HG02798 (cell line): ENCODE results near the gene DEAF1.
"Not testable (repeated sequence)": the region's sequence is repeated elsewhere in the genome, so short reads cannot be mapped to it uniquely, and the experiment has no call there.

Source experiments
- ATAC-seq: cut with Tn5 transposase; IDR thresholded peaks from one replicate; pipeline ENCODE4 v1.9.1; 2021; ENCODE audit warnings: mild to moderate bottlenecking; ENCODE audit not compliant: unreplicated experiment, poor library complexity

The DEAF1 gene

DNA sequence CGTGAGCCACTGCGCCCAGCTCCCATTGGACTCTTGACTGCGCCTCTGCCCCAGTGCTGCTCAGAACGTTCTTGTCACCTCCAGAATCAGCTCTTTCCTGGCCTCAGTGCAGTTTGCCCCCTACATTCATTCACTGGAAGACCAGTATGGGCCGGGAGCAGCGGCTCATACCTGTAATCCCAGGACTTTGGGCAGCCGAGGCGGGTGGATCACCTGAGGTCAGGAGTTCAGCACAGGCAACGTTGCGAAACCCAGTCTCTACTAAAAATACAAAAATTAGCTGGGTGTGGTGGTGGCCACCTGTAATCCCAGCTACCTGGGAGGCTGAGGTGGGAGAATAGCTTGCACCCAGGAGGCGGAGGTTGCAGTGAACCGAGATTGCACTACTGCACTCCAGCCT, 40.6 kb downstream of the DEAF1 start:
- not testable (repeated sequence) for ATAC-seq

DNA sequence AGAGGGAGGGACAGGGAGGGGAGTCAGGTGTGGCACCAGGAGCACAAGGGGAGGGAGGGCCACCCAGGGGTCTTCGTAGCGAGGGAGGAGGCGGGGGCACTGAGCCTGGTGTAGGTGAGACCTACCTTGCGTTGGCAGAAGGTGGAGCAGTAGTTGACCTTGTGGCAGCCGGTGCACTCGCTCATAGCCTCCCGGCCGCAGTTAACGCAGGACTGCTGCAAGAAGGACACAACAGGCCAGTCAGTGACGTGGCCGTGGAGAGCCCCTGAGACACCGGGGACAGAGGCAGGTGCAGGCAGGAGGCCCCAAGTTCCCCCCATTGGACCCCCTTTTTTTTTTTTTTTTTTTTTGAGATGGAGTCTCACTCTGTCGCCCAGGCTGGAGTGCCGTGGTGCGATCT, 41.2 kb downstream of the DEAF1 start:
- ATAC-seq: no peak

GRCh38 chr11:653136-653535, 41.9 kb downstream of the DEAF1 start:
- not testable (repeated sequence) for ATAC-seq

DNA sequence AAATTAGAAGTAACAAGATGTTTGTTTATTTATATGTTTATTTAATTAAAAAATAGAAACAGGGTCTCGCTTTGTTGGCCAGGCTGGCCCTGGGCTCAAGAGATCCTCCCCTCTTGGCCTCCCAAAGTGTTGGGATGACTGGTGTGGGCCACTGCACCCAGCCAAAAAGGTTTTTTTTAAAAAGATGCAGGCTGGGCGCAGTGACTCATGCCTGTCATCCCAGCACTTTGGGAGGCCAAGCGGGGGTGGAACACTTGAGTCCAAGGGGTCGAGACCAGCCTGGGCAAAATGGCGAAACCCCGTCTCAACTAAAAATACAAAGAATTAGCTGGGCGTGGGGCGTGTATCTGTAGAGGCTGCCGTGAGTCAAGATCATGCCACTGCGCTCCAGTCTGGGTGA, 44.5 kb downstream of the DEAF1 start:
- no peak for ATAC-seq

DNA sequence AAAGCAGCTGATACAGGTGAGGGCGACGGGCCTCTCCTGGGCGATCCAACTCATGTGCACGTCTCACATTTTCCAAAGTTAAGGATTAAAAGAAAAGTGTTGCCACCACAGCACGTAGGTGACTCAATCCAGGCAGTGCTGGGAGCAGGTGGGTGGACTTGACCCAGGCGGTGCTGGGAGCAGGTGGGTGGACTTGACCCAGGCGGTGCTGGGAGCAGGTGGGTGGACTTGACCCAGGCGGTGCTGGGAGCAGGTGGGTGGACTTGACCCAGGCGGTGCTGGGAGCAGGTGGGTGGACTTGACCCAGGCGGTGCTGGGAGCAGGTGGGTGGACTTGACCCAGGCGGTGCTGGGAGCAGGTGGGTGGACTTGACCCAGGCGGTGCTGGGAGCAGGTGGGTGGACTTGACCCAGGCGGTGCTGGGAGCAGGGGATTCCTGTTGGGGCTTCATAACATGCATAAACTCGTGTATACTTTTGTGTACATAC, 47.3 kb downstream of the DEAF1 start:
- ATAC-seq: not testable (repeated sequence)

GRCh38 chr11:646214-646613, 48.8 kb downstream of the DEAF1 start:
- no peak for ATAC-seq

DNA sequence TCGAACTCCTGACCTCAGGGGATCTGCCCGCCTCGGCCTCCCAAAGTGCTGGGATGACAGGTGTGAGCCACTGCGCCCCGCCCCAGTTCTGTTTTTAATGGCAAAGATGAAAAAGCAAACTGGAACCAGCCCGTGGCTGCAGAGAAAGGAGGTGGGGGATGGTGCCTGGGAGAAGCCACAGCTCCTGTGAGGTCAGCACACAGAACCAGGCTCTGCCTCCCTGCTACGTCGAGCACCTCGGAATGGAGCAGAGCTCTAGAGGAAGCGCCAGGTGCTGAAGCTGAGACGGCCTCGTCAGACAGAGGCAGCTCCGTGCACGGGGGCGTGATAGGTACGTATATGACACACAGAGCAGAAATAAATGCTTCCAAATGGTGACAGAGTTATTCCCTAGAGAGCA, 49.5 kb downstream of the DEAF1 start:
- ATAC-seq: no peak

GRCh38 chr11:643849-644738, 50.9 kb downstream of the DEAF1 start:
- ATAC-seq: no peak

DNA sequence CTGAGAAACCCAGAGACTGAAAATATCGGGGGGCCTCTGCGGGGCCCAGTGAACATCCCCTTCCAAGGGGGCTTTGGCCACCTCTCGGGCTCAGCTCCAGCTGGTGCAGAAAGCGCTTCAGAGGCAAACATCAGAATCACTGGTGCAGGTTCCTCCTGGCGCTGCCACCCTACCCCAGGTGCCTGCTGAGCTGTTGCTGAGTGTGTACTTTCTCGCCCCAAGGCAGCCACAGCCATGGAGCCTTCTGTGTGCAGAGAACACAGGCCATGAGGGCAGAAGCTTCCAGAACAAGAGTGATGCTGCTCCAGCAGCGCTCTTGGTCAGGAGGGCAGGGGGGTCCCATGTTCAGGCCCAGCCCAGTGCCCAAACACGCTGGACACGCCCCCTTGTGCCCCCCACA, 51.7 kb downstream of the DEAF1 start:
- ATAC-seq: no peak

DNA sequence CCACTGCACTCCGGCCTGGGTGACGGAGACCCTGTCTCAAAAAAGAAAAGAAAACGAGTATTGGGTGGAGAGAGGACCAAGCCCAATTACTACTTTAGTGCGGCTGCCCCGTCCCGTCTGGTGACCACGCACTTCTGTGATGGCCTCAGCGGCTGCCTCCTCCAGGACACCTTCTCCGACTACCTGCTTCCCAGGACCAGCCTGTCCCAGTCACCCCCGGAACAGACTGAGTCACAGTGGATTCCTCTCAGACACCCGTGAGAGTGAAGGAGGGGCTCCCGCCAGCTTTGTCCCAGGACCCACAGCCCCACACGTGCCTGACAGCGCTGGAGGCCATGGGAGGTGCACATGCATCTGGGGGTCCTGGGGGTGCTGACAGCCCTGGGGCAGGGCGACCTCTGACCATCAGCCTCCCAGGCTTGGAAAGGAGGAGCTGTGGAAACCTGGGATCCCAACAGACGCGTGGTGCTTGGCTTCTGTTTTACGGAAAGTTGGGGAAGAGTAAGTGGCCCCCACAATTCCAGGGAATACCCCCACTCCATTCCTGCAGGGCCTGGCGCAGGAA, 53.1 kb downstream of the DEAF1 start:
- ATAC-seq: no peak

- no peak for ATAC-seq
These were observed 54.9 kb downstream of the DEAF1 start for GRCh38 chr11:640021-640706.

DNA sequence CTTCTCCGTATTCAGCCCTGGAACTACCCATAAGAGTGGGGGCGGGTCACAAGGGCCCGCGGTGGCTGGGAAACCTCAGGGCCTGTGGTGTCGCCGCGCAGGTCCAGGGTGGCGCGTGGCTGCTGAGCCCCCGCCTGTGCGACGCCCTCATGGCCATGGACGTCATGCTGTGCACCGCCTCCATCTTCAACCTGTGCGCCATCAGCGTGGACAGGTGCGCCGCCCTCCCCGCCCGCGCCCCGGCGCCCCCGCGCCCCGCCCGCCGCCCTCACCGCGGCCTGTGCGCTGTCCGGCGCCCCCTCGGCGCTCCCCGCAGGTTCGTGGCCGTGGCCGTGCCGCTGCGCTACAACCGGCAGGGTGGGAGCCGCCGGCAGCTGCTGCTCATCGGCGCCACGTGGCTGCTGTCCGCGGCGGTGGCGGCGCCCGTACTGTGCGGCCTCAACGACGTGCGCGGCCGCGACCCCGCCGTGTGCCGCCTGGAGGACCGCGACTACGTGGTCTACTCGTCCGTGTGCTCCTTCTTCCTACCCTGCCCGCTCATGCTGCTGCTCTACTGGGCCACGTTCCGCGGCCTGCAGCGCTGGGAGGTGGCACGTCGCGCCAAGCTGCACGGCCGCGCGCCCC, 55.6 kb downstream of the DEAF1 start:
- ATAC-seq: no peak

DNA sequence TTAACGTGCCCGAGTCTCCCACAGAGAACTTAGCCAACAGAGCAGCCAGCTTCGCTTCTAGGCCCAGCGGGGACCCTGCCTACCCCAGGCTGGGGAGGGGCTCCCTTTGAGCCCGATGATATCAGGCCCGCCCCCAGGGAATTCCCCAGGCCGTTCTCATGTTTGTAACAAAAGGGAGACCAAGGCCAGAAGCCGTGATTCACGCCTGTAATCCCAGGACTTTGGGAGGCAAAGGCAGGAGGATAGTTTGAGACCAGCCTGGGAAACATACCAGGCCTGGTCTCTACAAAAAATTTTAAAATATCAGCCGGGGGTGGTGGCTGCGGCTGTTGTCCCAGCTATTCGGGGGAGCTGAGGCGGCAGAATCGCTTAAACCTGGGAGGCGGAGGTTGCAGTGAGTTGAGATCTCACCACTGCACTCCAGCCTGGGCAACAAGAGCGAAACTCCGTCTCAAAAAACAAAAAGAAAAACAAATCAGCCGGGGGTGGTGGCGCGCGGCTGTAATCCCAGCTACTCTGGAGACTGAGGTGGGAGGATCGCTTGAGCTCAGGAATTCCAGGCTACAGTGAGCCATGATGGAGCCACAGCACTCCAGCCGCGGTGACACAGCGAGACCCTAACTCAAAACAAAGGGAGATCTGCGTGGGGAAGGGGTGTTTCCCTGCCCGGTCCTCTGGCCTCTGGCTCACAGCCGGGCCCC, 56.2 kb downstream of the DEAF1 start:
- ATAC-seq: no peak

GRCh38 chr11:637593-638521, 57.2 kb downstream of the DEAF1 start:
- no peak for ATAC-seq

DNA sequence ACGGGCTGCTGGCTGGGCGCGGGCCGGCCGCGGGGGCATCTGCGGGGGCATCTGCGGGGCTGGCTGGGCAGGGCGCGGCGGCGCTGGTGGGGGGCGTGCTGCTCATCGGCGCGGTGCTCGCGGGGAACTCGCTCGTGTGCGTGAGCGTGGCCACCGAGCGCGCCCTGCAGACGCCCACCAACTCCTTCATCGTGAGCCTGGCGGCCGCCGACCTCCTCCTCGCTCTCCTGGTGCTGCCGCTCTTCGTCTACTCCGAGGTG, 57.8 kb downstream of the DEAF1 start:
- ATAC-seq: no peak

GRCh38 chr11:636511-637332, 58.3 kb downstream of the DEAF1 start, which contains the start of gene DRD4:
DRD4 (plus strand) TSS chr11:637269; CDS start chr11:637305, 36 bp downstream.
- no peak for ATAC-seq

- no peak for ATAC-seq
These were observed 59.0 kb downstream of the DEAF1 start for GRCh38 chr11:635945-636510.

- ATAC-seq: no peak
These were observed 64.2 kb downstream of the DEAF1 start for GRCh38 chr11:630871-631270.
